Stimulated activated CD4-positive, alpha-beta T cell treated with anti-CD3 and anti-CD28 coated beads, Interleukin-2, amount 100 ng/mL, for 4 hours (primary cell): ENCODE results near the gene PAX7.

Source experiments
- DNase-seq: peaks from one replicate; pipeline ENCODE4 v3.0.0-alpha.2; 2020; ENCODE audit warnings: low read depth

The PAX7 gene

GRCh38 chr1:18703041-18703621, 72.5 kb downstream of the PAX7 start:
- DNase-seq: no peak

GRCh38 chr1:18705811-18706210, 75.2 kb downstream of the PAX7 start:
- DNase-seq: no peak

- no peak for DNase-seq
Observed at GRCh38 chr1:18707696-18708257, 77.1 kb downstream of the PAX7 start.

- DNase-seq: no peak
Observed at GRCh38 chr1:18710002-18710401, 79.4 kb downstream of the PAX7 start.

- no peak for DNase-seq
Observed at GRCh38 chr1:18711003-18711402, 80.4 kb downstream of the PAX7 start.

GRCh38 chr1:18711536-18712251, 81.0 kb downstream of the PAX7 start:
- no peak for DNase-seq

GRCh38 chr1:18712252-18712600, 81.6 kb downstream of the PAX7 start:
- no peak for DNase-seq

- no peak for DNase-seq
Observed at GRCh38 chr1:18714404-18715175, 83.9 kb downstream of the PAX7 start.

- no peak for DNase-seq
Observed at GRCh38 chr1:18716112-18716784, 85.6 kb downstream of the PAX7 start.

- no peak for DNase-seq
Observed at GRCh38 chr1:18716785-18717678, 86.4 kb downstream of the PAX7 start.

GRCh38 chr1:18719786-18720451, 89.3 kb downstream of the PAX7 start:
- DNase-seq: no peak

- no peak for DNase-seq
Observed at GRCh38 chr1:18721041-18721440, 90.4 kb downstream of the PAX7 start.

GRCh38 chr1:18721776-18722175, 91.1 kb downstream of the PAX7 start:
- no peak for DNase-seq

GRCh38 chr1:18722270-18722669, 91.6 kb downstream of the PAX7 start:
- no peak for DNase-seq

GRCh38 chr1:18723206-18723605, 92.6 kb downstream of the PAX7 start:
- DNase-seq: no peak

GRCh38 chr1:18723701-18724411, 93.2 kb downstream of the PAX7 start:
- DNase-seq: no peak

GRCh38 chr1:18724801-18725200, 94.2 kb downstream of the PAX7 start:
- DNase-seq: no peak

GRCh38 chr1:18725231-18725895, 94.7 kb downstream of the PAX7 start:
- no peak for DNase-seq

- no peak for DNase-seq
Observed at GRCh38 chr1:18726368-18726767, 95.7 kb downstream of the PAX7 start.

- DNase-seq: no peak
Observed at GRCh38 chr1:18727956-18728355, 97.3 kb downstream of the PAX7 start.
